Measurements from ENCODE around the gene LRRFIP2.
"Not testable (repeated sequence)": the region's sequence is repeated elsewhere in the genome, so short reads cannot be mapped to it uniquely, and the experiment has no call there.

LRRFIP2 gene

GRCh38 chr3:37216597-37217097 is 42.3 kb upstream of the LRRFIP2 start:
- H3K27ac ChIP-seq: no peak overlapping the region
- no peak for TF ChIP-seq CTCF (conservative IDR thresholded peaks at IDR 0.05)

- no peak overlapping the region for H3K27ac ChIP-seq
- TF ChIP-seq CTCF (conservative IDR thresholded peaks at IDR 0.05): no peak
These were observed 39.7 kb upstream of the LRRFIP2 start for GRCh38 chr3:37214076-37214475.

- TF ChIP-seq CTCF (conservative IDR thresholded peaks at IDR 0.05): no peak
- H3K27ac ChIP-seq: no peak overlapping the region
These were observed 35.8 kb upstream of the LRRFIP2 start for GRCh38 chr3:37210230-37210629.

- not testable (repeated sequence) for H3K27ac ChIP-seq
These were observed 34.2 kb upstream of the LRRFIP2 start for GRCh38 chr3:37208576-37208975.

GRCh38 chr3:37208008-37208407 is 33.6 kb upstream of the LRRFIP2 start:
- not testable (repeated sequence) for H3K27ac ChIP-seq

- H3K27ac ChIP-seq: not testable (repeated sequence)
These were observed 31.7 kb upstream of the LRRFIP2 start for GRCh38 chr3:37206041-37206440.

- no peak for TF ChIP-seq CTCF (conservative IDR thresholded peaks at IDR 0.05)
- H3K27ac ChIP-seq: no peak overlapping the region
These were observed 29.9 kb upstream of the LRRFIP2 start for GRCh38 chr3:37204314-37204713.

GRCh38 chr3:37202035-37202434 is 27.7 kb upstream of the LRRFIP2 start:
- no peak overlapping the region for H3K27ac ChIP-seq
- TF ChIP-seq CTCF (conservative IDR thresholded peaks at IDR 0.05): no peak

GRCh38 chr3:37200141-37200540 is 25.8 kb upstream of the LRRFIP2 start:
- TF ChIP-seq CTCF (conservative IDR thresholded peaks at IDR 0.05): no peak
- no peak overlapping the region for H3K27ac ChIP-seq
